ENCODE measurements around the gene LCE1C.

The LCE1C gene

GRCh38 chr1:152783095-152783494 is 23.4 kb downstream of the LCE1C start:
- H3K4me3 ChIP-seq (ENCODE audit: low read length) = no peak overlapping the region
- no peak for TF ChIP-seq CTCF (conservative IDR thresholded peaks at IDR 0.05; ENCODE audit: low read length)
- DNase-seq (ENCODE audit: low read depth) = no peak

GRCh38 chr1:152777510-152778137 is 28.8 kb downstream of the LCE1C start:
- DNase-seq (ENCODE audit: low read depth) = peak; percentile 7
- TF ChIP-seq CTCF (conservative IDR thresholded peaks at IDR 0.05; ENCODE audit: low read length) = peak; percentile 29; the same call in 1 of the 2 replicates
- no peak overlapping the region for H3K4me3 ChIP-seq (ENCODE audit: low read length)

GRCh38 chr1:152776361-152776760 is 30.1 kb downstream of the LCE1C start:
- H3K4me3 ChIP-seq (ENCODE audit: low read length) = no peak overlapping the region
- TF ChIP-seq CTCF (conservative IDR thresholded peaks at IDR 0.05; ENCODE audit: low read length) = no peak
- no peak for DNase-seq (ENCODE audit: low read depth)

GRCh38 chr1:152774875-152775274 is 31.6 kb downstream of the LCE1C start, which contains the start of gene LCE1F:
LCE1F (plus strand) TSS chr1:152775140; CDS start chr1:152776372, 1,232 bp downstream.
- H3K4me3 ChIP-seq (ENCODE audit: low read length) = no peak within 1 kb of the TSS
- no peak for DNase-seq (ENCODE audit: low read depth)
- no peak for TF ChIP-seq CTCF (conservative IDR thresholded peaks at IDR 0.05; ENCODE audit: low read length)

GRCh38 chr1:152770411-152770810 is 36.0 kb downstream of the LCE1C start:
- peak; percentile 25 for DNase-seq (ENCODE audit: low read depth)
- TF ChIP-seq CTCF (conservative IDR thresholded peaks at IDR 0.05; ENCODE audit: low read length) = no peak
- no peak overlapping the region for H3K4me3 ChIP-seq (ENCODE audit: low read length)

- peak; percentile 73 for DNase-seq (ENCODE audit: low read depth)
- peak; percentile 20 for TF ChIP-seq CTCF (conservative IDR thresholded peaks at IDR 0.05; ENCODE audit: low read length)
- no peak overlapping the region for H3K4me3 ChIP-seq (ENCODE audit: low read length)
Observed at GRCh38 chr1:152768847-152769533, 37.5 kb downstream of the LCE1C start.

Data from AG10803 (cell line).